ENCODE results near the gene A1CF.

- TF ChIP-seq CTCF (conservative IDR thresholded peaks at IDR 0.05 in 1 of 2, IDR thresholded peaks at IDR 0.05 in 1 of 2; ENCODE audit: extremely low read depth in 1 of 2, insufficient read depth in 1 of 2, low read depth in 1 of 2, low read length in 2 of 2) (no peak), EZH2 (IDR thresholded peaks at IDR 0.05; ENCODE audit: borderline replicate concordance, low read length) (no peak)
Observed at GRCh38 chr10:50853557-50853956, 31.9 kb downstream of the A1CF start.
